ENCODE results near the gene HTR7. TPM values are rescaled to one million over a fixed set of nuclear protein-coding genes. Genes with fewer than 3 reads are reported as not detected.

Gene HTR7
- total and polyA plus RNA-seq, 4 donors = 1.3 to 3.1 (median 2.3) TPM

DNA sequence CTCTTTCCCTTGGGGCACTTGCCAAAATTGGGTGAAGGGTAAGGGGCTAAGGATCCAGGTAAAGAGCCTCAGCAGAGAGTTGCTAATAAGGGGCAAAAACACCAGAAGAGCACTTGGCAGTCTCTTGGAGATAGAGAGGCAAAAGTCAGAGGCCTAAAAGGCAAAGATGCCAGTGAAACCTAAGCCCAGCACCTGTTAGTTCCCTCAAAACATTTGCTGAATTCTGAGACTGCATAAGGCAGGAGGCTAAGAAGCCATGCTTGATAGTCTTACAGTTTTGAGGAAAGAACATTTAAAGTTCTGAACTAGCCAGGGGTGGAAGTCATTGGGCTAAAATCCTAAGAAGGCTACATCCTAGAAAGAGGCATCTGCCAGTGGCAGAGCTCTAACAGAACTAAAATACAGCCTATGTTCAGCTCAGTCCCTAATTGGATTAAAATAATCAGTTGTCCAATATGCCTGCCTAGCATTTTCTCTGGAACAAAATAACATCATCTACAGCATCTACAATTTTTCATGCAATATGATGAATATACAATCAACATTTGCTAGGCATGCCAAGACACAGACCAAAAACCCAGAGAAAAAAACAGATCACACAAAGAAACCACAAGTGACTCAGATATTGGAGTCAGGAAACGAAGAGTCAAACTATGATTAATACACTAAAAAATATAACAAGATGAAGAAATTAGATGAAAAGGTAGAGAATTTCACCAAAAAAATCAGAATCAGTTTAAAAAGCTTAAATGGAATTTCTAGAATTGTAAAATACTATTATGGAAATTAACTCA lies 7.7 kb downstream of the HTR7 start:
- Histone ChIP-seq H3K36me3 (ENCODE audit: control insufficient read depth in 1 of 2, insufficient read depth in 2 of 2, low read length in 1 of 2) (no peaks in the 10 kb centered on the region), H3K27me3 (ENCODE audit: control insufficient read depth in 1 of 2, insufficient read depth in 2 of 2, low read length in 1 of 2) (no peaks in the 10 kb centered on the region), H3K9me3 (ENCODE audit: control insufficient read depth, low read length) (peaks cover 3% of the 10 kb centered on the region), H3K27ac (ENCODE audit: low read depth in 1 of 2, low read length in 2 of 2) (no peak overlapping the region), H3K4me1 (ENCODE audit: control insufficient read depth in 1 of 2, insufficient read depth in 2 of 2, low read length in 2 of 2) (no peaks in the 10 kb centered on the region), H3K4me3 (ENCODE audit: low read length in 2 of 2) (no peak overlapping the region)
- WGBS, 2 donors = 86 to 92% methylated on average over 1 of the region's 1 CpG
- DNase-seq (no peak), ATAC-seq (ENCODE audit: low FRiP score) (no peak)
- intact Hi-C loops (cut with DNase I) = no loop called here

DNA sequence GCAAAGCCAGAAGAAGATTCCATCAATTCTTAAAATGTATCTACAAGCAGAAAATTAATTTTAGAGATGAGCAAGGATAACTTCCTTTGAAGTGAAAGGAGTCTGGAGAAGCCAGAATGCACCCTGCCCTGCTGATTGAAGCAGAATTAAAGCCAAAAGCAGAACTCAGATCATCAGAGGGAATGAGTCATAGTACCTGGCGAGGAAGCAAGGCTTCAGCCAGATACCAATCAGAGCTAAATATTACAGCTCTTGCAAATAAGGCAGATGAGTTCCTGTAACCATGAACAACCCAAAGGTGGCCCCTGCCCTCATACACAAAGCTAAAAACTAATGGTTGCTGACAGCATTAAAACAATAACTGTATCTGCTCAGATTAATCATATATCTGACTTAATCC lies 10.4 kb downstream of the HTR7 start:
- Histone ChIP-seq H3K36me3 (ENCODE audit: control insufficient read depth in 1 of 2, insufficient read depth in 2 of 2, low read length in 1 of 2) (no peaks in the 10 kb centered on the region), H3K9me3 (ENCODE audit: control insufficient read depth, low read length) (peaks cover 3% of the 10 kb centered on the region), H3K27me3 (ENCODE audit: control insufficient read depth in 1 of 2, insufficient read depth in 2 of 2, low read length in 1 of 2) (no peaks in the 10 kb centered on the region), H3K4me3 (ENCODE audit: low read length in 2 of 2) (no peak overlapping the region), H3K4me1 (ENCODE audit: control insufficient read depth in 1 of 2, insufficient read depth in 2 of 2, low read length in 2 of 2) (no peaks in the 10 kb centered on the region), H3K27ac (ENCODE audit: low read depth in 1 of 2, low read length in 2 of 2) (no peak overlapping the region)
- 28 to 31% methylated on average over 1 of the region's 1 CpG for WGBS, 2 donors
- DNase-seq (no peak), ATAC-seq (ENCODE audit: low FRiP score) (no peak)
- intact Hi-C loops (cut with DNase I) = no loop called here

DNA sequence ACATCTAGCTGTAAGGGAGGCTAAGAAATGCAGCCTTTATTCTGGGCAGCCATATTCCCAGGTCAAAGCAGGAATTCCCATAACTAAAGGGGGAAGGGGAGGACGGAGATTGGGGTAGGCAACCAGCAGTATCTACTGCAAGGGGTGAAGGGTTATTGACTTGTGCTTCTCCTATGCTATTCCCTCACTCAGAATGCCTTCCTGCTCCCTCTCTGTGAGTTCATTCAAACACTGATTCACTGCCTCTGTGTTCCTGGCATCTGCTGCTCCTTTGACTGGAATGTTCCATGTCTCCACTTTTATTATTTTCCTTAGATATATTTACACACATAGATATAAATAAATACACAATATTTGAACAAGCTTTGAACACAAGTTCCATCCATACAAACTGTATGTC lies 11.1 kb downstream of the HTR7 start:
- H3K27me3 ChIP-seq (ENCODE audit: control insufficient read depth in 1 of 2, insufficient read depth in 2 of 2, low read length in 1 of 2) = no peaks in the 10 kb centered on the region
- peaks cover 3% of the 10 kb centered on the region for H3K9me3 ChIP-seq (ENCODE audit: control insufficient read depth, low read length)
- H3K36me3 ChIP-seq (ENCODE audit: control insufficient read depth in 1 of 2, insufficient read depth in 2 of 2, low read length in 1 of 2) = no peaks in the 10 kb centered on the region
- ATAC-seq (ENCODE audit: low FRiP score) = no peak
- 67 to 100% methylated on average over 1 of the region's 1 CpG for WGBS, 2 donors
- DNase-seq = no peak
- no peak overlapping the region for H3K27ac ChIP-seq (ENCODE audit: low read depth in 1 of 2, low read length in 2 of 2)
- no peak overlapping the region for H3K4me3 ChIP-seq (ENCODE audit: low read length in 2 of 2)
- intact Hi-C loops (cut with DNase I) = no loop called here
- H3K4me1 ChIP-seq (ENCODE audit: control insufficient read depth in 1 of 2, insufficient read depth in 2 of 2, low read length in 2 of 2) = no peaks in the 10 kb centered on the region

DNA sequence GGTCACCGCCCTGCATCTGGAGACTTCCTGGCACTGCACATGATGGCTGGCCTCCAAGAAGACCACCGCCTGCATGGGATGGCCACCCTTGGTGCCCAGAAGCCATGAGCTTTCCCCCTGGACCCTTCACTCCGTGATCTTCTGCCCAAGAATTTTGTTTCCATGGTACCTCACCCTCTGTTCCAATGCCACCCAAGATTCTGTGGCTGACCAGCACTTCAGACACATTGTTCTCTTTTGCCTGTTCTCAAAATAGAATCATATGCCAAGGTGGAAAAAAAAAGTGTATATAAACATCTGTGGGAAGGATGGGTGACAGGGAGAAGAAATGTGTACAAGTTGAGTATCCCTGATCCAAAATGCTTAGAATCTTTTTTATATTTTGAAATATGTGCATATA lies 12.1 kb downstream of the HTR7 start:
- 72 to 77% methylated on average over 3 of the region's 3 CpGs for WGBS, 2 donors
- DNase-seq (no peak), ATAC-seq (ENCODE audit: low FRiP score) (no peak)
- Histone ChIP-seq H3K36me3 (ENCODE audit: control insufficient read depth in 1 of 2, insufficient read depth in 2 of 2, low read length in 1 of 2) (no peaks in the 10 kb centered on the region), H3K27ac (ENCODE audit: low read depth in 1 of 2, low read length in 2 of 2) (no peak overlapping the region), H3K27me3 (ENCODE audit: control insufficient read depth in 1 of 2, insufficient read depth in 2 of 2, low read length in 1 of 2) (no peaks in the 10 kb centered on the region), H3K4me1 (ENCODE audit: control insufficient read depth in 1 of 2, insufficient read depth in 2 of 2, low read length in 2 of 2) (no peaks in the 10 kb centered on the region), H3K9me3 (ENCODE audit: control insufficient read depth, low read length) (peaks cover 2% of the 10 kb centered on the region), H3K4me3 (ENCODE audit: low read length in 2 of 2) (no peak overlapping the region)
- intact Hi-C loops (cut with DNase I) = no loop called here

DNA sequence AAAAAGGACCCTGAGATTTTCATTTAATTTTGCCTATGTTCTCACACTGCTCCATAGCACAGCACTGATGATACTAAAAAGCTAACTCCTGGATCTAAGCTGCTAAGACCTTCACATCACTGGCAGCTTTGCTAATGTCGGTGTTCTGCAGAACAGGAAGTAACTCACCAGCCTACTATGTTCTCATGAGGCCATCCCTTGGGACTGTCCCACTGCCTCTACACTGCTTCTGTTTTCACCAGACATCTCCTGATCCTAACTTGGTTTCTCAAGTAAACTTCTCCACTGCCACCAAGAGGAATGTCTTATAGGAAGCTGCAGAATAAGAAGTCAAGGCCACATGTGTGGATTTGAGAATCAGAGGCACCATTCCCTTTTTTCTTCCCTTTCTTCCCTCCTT lies 15.1 kb downstream of the HTR7 start:
- Histone ChIP-seq H3K27ac (ENCODE audit: low read depth in 1 of 2, low read length in 2 of 2) (no peak overlapping the region), H3K36me3 (ENCODE audit: control insufficient read depth in 1 of 2, insufficient read depth in 2 of 2, low read length in 1 of 2) (no peaks in the 10 kb centered on the region), H3K9me3 (ENCODE audit: control insufficient read depth, low read length) (no peaks in the 10 kb centered on the region), H3K27me3 (ENCODE audit: control insufficient read depth in 1 of 2, insufficient read depth in 2 of 2, low read length in 1 of 2) (no peaks in the 10 kb centered on the region), H3K4me1 (ENCODE audit: control insufficient read depth in 1 of 2, insufficient read depth in 2 of 2, low read length in 2 of 2) (no peaks in the 10 kb centered on the region), H3K4me3 (ENCODE audit: low read length in 2 of 2) (no peak overlapping the region)
- intact Hi-C loops (cut with DNase I) = no loop called here
- DNase-seq (no peak), ATAC-seq (ENCODE audit: low FRiP score) (no peak)
- WGBS, 2 donors = 61 to 77% methylated on average over 1 of the region's 1 CpG

DNA sequence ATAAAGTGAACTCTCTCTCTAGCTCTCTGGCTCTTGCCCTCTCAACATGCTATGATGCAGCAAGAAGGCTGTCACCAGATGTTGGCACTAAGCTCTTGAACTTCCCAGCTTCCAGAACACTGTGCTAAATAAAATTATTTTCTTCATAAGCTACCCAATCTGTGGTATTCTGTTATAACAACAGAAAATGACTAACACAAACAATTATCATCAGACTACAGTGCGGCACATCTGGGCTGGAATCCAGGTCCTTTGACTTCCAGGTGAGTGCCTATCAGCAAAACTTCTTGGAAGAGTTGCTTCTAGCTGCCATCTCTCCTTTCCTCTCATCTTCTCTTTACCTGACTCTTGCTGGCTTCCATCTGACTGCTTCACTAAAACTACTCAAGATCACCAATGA lies 20.4 kb downstream of the HTR7 start:
- 80 to 81% methylated on average over 1 of the region's 1 CpG for WGBS, 2 donors

DNA sequence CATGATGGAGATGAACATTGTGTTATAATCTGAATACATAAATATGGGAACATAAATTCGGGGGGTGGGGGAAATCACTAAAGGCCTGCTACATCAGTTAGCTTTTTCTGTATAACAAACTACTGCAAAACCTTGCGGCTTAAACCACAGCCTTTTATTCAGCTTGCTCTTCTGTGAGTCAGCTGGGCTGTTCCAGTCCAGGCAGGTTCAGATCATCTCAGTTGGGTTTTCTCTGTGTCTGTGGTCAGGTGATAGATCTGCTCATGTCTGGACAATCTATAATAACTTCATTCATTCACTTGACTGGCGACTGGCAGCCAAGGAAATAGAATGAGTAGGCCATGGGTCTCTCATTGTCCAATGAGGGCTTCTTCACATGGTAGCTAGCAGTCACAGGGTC lies 23.5 kb downstream of the HTR7 start:
- Histone ChIP-seq H3K27ac (ENCODE audit: low read depth in 1 of 2, low read length in 2 of 2) (no peak overlapping the region), H3K36me3 (ENCODE audit: control insufficient read depth in 1 of 2, insufficient read depth in 2 of 2, low read length in 1 of 2) (no peaks in the 10 kb centered on the region), H3K4me1 (ENCODE audit: control insufficient read depth in 1 of 2, insufficient read depth in 2 of 2, low read length in 2 of 2) (no peaks in the 10 kb centered on the region), H3K4me3 (ENCODE audit: low read length in 2 of 2) (no peak overlapping the region), H3K27me3 (ENCODE audit: control insufficient read depth in 1 of 2, insufficient read depth in 2 of 2, low read length in 1 of 2) (no peaks in the 10 kb centered on the region), H3K9me3 (ENCODE audit: control insufficient read depth, low read length) (no peaks in the 10 kb centered on the region)
- no peak for DNase-seq
- no peak for ATAC-seq (ENCODE audit: low FRiP score)
- 88 to 91% methylated on average over 3 of the region's 3 CpGs for WGBS, 2 donors
- intact Hi-C loops (cut with DNase I) = no loop called here

More for the DNA sequence above, 20.4 kb downstream of the HTR7 start:
- no peaks in the 10 kb centered on the region for H3K36me3 ChIP-seq (ENCODE audit: control insufficient read depth in 1 of 2, insufficient read depth in 2 of 2, low read length in 1 of 2)
- H3K27me3 ChIP-seq (ENCODE audit: control insufficient read depth in 1 of 2, insufficient read depth in 2 of 2, low read length in 1 of 2) = no peaks in the 10 kb centered on the region
- intact Hi-C loops (cut with DNase I) = no loop called here
- ATAC-seq (ENCODE audit: low FRiP score) = no peak
- no peak overlapping the region for H3K27ac ChIP-seq (ENCODE audit: low read depth in 1 of 2, low read length in 2 of 2)
- no peak for DNase-seq
- H3K4me1 ChIP-seq (ENCODE audit: control insufficient read depth in 1 of 2, insufficient read depth in 2 of 2, low read length in 2 of 2) = no peaks in the 10 kb centered on the region
- no peak overlapping the region for H3K4me3 ChIP-seq (ENCODE audit: low read length in 2 of 2)
- no peaks in the 10 kb centered on the region for H3K9me3 ChIP-seq (ENCODE audit: control insufficient read depth, low read length)

DNA sequence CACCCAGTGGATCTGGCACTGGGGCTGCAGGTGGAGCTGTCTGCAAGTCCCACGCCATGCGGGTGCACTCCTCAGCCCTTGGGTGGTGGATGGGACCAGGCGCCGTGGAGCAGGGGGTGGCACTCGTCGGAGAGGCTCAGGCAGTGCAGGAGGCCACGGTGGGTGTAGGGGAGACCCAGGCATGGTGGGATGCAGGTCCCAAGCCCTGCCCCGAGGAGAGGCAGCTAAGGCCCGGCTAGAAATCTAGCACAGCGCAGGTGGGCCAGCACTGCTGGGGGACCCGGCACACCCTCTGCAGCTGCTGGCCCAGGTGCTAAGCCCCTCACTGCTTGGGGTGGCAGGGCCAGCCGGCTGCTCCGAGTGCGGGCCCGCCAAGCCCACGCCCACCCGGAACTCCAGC lies 25.7 kb downstream of the HTR7 start:
- no peaks in the 10 kb centered on the region for H3K36me3 ChIP-seq (ENCODE audit: control insufficient read depth in 1 of 2, insufficient read depth in 2 of 2, low read length in 1 of 2)
- no peaks in the 10 kb centered on the region for H3K27me3 ChIP-seq (ENCODE audit: control insufficient read depth in 1 of 2, insufficient read depth in 2 of 2, low read length in 1 of 2)
- H3K4me3 ChIP-seq (ENCODE audit: low read length in 2 of 2) = no peak overlapping the region
- H3K9me3 ChIP-seq (ENCODE audit: control insufficient read depth, low read length) = no peaks in the 10 kb centered on the region
- 91% methylated on average over 17 of the region's 17 CpGs for WGBS, 2 donors
- no peak for DNase-seq
- H3K4me1 ChIP-seq (ENCODE audit: control insufficient read depth in 1 of 2, insufficient read depth in 2 of 2, low read length in 2 of 2) = no peaks in the 10 kb centered on the region
- intact Hi-C loops (cut with DNase I) = no loop called here
- H3K27ac ChIP-seq (ENCODE audit: low read depth in 1 of 2, low read length in 2 of 2) = no peak overlapping the region
- ATAC-seq (ENCODE audit: low FRiP score) = no peak

DNA sequence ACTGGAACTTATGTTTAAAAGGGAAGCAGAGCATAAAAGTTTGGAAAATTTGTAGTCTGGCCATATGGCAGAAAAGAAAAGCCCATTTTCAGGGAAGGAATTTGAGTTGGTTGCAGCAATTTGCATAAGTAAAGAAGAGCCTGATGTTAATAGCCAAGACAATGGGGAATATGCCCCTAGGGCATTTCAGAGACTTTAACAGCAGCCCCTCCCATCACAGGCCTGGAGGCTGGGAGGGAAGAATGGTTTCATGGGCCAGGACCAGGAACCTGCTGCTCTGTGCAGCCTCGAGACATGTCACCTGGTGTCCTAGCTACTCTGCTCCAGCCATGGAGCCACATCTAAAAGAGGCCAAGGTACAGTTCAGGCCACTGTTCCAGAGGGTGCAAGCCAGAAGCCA lies 35.3 kb downstream of the HTR7 start:
- ATAC-seq (ENCODE audit: low FRiP score) (no peak), DNase-seq (no peak)
- intact Hi-C loops (cut with DNase I) = no loop called here
- Histone ChIP-seq H3K9me3 (ENCODE audit: control insufficient read depth, low read length) (peaks cover 3% of the 10 kb centered on the region), H3K4me3 (ENCODE audit: low read length in 2 of 2) (no peak overlapping the region), H3K27me3 (ENCODE audit: control insufficient read depth in 1 of 2, insufficient read depth in 2 of 2, low read length in 1 of 2) (no peaks in the 10 kb centered on the region), H3K4me1 (ENCODE audit: control insufficient read depth in 1 of 2, insufficient read depth in 2 of 2, low read length in 2 of 2) (no peaks in the 10 kb centered on the region), H3K27ac (ENCODE audit: low read depth in 1 of 2, low read length in 2 of 2) (no peak overlapping the region), H3K36me3 (ENCODE audit: control insufficient read depth in 1 of 2, insufficient read depth in 2 of 2, low read length in 1 of 2) (no peaks in the 10 kb centered on the region)
- WGBS, 2 donors = 91 to 94% methylated on average over 1 of the region's 1 CpG

All from aorta (tissue), 5 donors.